Heart left ventricle (tissue), 13 donors: Measurements from ENCODE around the gene KLHL2.

Source experiments
- CTCF ChIP-seq, 12 donors: fragments of 200-600 bp; sonication (generic) in 4 of 12; IDR thresholded peaks; one replicate each; pipeline versions ENCODE4 v1.5.0 to v1.8.0; 2018 to 2022; ENCODE audit warnings: antibody characterized with exemption in 12 of 12, mild to moderate bottlenecking in 5 of 12
- POLR2A ChIP-seq, 2 donors: fragments of 450-650 bp; IDR thresholded peaks; one replicate each; pipeline ENCODE4 v1.6.1; 2017; ENCODE audit warnings: antibody characterized with exemption in 2 of 2, mild to moderate bottlenecking in 2 of 2, moderate library complexity in 2 of 2
- donor health status: ischemic (EF 13 %, LVEDD 7.1; RV severe dilation, severe dysfunction).
- donor health status: DM: no; HTN: yes; CAD: no.
- donor health status: DM: no; HTN: no; CAD: no.
- donor health status: ischemic (EF 25% LVEDD 6.9; RV normal size, moderate dysfunction).
- donor health status: ischemic (EF 25% LVEDD 5.7; RV mildly dilated, moderate dysfunction).
- donor health status: ischemic (EF 35%, LVEDD 5.7; RV mildly dilated, moderate dysfunction).
- donor health status: nonischemic (EF 11% LVEDD 7.7; RV severe dilation, severe dysfunction).
- donor health status: DM: yes; HTN: yes; CAD: no.
- donor health status: PGD.
- donor health status: ischemic (EF 29% LVEDD 5.4; RV normal size, mild dysfunction).
- donor health status: nonischemic (EF 23%, LVEDD 6.1; RV moderate dilation, normal function).

- TF ChIP-seq CTCF (IDR thresholded peaks at IDR 0.05): no peak
- no peak for TF ChIP-seq POLR2A (IDR thresholded peaks at IDR 0.05)
These were observed 9.0 kb upstream of the KLHL2 start for GRCh38 chr4:165198329-165198728.
